Measurements from ENCODE around the gene FOXO3. TPM values are rescaled to one million over a fixed set of nuclear protein-coding genes. Genes with fewer than 3 reads are reported as not detected.

The FOXO3 gene
- total RNA-seq, 3 donors from 2014 or later = 107 to 181 (median 155) TPM

- Histone ChIP-seq H3K27ac (peak overlapping the region; percentile 41 to 97), H3K27me3 (no peaks in the 10 kb centered on the region), H3K4me1 (peaks cover 0 to 29% of the 10 kb centered on the region in 2 donors), H3K9me3 (no peaks in the 10 kb centered on the region), H3K36me3 (no peaks in the 10 kb centered on the region), H3K4me3 (peak overlapping the region; percentile 86 to 92 (median 92))
- no peak for TF ChIP-seq POLR2A (IDR thresholded peaks at IDR 0.05)
- TF ChIP-seq CTCF (IDR thresholded peaks at IDR 0.05) = no peak
- no peak for TF ChIP-seq POLR2AphosphoS5 (IDR thresholded peaks at IDR 0.05)
- intact Hi-C loops (cut with DNase I; ENCODE audit: low total_unique reads) = no loop called here
- DNase-seq (ENCODE audit: low spot score in 2 of 2) = no peak
These were observed 3.5 kb downstream of the FOXO3 start for GRCh38 chr6:108564178-108564577.

GRCh38 chr6:108565091-108565766, 4.5 kb downstream of the FOXO3 start:
- peaks cover 0 to 29% of the 10 kb centered on the region in 2 donors for H3K4me1 ChIP-seq
- no peak for DNase-seq (ENCODE audit: low spot score in 2 of 2)
- intact Hi-C loops (cut with DNase I; ENCODE audit: low total_unique reads) = no loop called here

GRCh38 chr6:108565893-108566292, 5.2 kb downstream of the FOXO3 start:
- no peaks in the 10 kb centered on the region for H3K27me3 ChIP-seq
- H3K9me3 ChIP-seq = no peaks in the 10 kb centered on the region
- peak overlapping the region in 2 of 3 donors; percentile 86 to 92 for H3K4me3 ChIP-seq
- intact Hi-C loops (cut with DNase I; ENCODE audit: low total_unique reads) = no loop called here
- H3K36me3 ChIP-seq = no peaks in the 10 kb centered on the region
- H3K4me1 ChIP-seq = peaks cover 0 to 29% of the 10 kb centered on the region in 2 donors
- peak overlapping the region; percentile 74 to 97 for H3K27ac ChIP-seq
- peak in 1 of 2 donors; percentile 61 for DNase-seq (ENCODE audit: low spot score in 2 of 2)
- TF ChIP-seq CTCF (IDR thresholded peaks at IDR 0.05) = peak in 1 of 3 donors; percentile 16
- peak in 2 of 3 donors; percentile 52 to 92 for TF ChIP-seq POLR2AphosphoS5 (IDR thresholded peaks at IDR 0.05)
- no peak for TF ChIP-seq POLR2A (IDR thresholded peaks at IDR 0.05)

More at GRCh38 chr6:108565091-108565766, 4.5 kb downstream of the FOXO3 start:
- Histone ChIP-seq H3K4me3 (peak overlapping the region; percentile 86 to 92 (median 92)), H3K27me3 (no peaks in the 10 kb centered on the region), H3K27ac (peak overlapping the region; percentile 74 to 97), H3K36me3 (no peaks in the 10 kb centered on the region), H3K9me3 (no peaks in the 10 kb centered on the region)
- TF ChIP-seq CTCF (IDR thresholded peaks at IDR 0.05) = no peak
- no peak for TF ChIP-seq POLR2AphosphoS5 (IDR thresholded peaks at IDR 0.05)
- TF ChIP-seq POLR2A (IDR thresholded peaks at IDR 0.05) = no peak

- Histone ChIP-seq H3K27me3 (no peaks in the 10 kb centered on the region), H3K4me1 (peaks cover 0 to 29% of the 10 kb centered on the region in 2 donors), H3K27ac (peak overlapping the region; percentile 74 to 97), H3K36me3 (no peaks in the 10 kb centered on the region), H3K9me3 (no peaks in the 10 kb centered on the region), H3K4me3 (peak overlapping the region in 2 of 3 donors; percentile 21 to 33)
- intact Hi-C loops (cut with DNase I; ENCODE audit: low total_unique reads) = no loop called here
- DNase-seq (ENCODE audit: low spot score in 2 of 2) = no peak
- TF ChIP-seq POLR2A (IDR thresholded peaks at IDR 0.05) (no peak), POLR2AphosphoS5 (IDR thresholded peaks at IDR 0.05) (no peak)
These were observed 5.7 kb downstream of the FOXO3 start for GRCh38 chr6:108566406-108566805.

- Histone ChIP-seq H3K36me3 (no peaks in the 10 kb centered on the region), H3K9me3 (no peaks in the 10 kb centered on the region), H3K4me3 (peak overlapping the region in 1 of 3 donors; percentile 13), H3K27ac (peak overlapping the region; percentile 28 to 97), H3K4me1 (peaks cover 0 to 29% of the 10 kb centered on the region in 2 donors), H3K27me3 (no peaks in the 10 kb centered on the region)
- TF ChIP-seq POLR2AphosphoS5 (IDR thresholded peaks at IDR 0.05) (no peak), CTCF (IDR thresholded peaks at IDR 0.05) (no peak), POLR2A (IDR thresholded peaks at IDR 0.05) (no peak)
- DNase-seq (ENCODE audit: low spot score in 2 of 2) = no peak
- intact Hi-C loops (cut with DNase I; ENCODE audit: low total_unique reads) = no loop called here
These were observed 7.4 kb downstream of the FOXO3 start for GRCh38 chr6:108568101-108568500.

Measured in breast epithelium (tissue), 4 donors.